ENCODE results near the gene CPB2.

- TF ChIP-seq CTCF (conservative IDR thresholded peaks at IDR 0.05; ENCODE audit: low read length) (peak; percentile 74), EZH2phosphoT487 (IDR thresholded peaks at IDR 0.05; ENCODE audit: borderline replicate concordance) (no peak)
Measured at GRCh38 chr13:46071590-46072249, 33.1 kb downstream of the CPB2 start.

Measured in Loucy (cell line).